Measurements from ENCODE around the gene NRF1.
"Not testable (repeated sequence)": the region's sequence is repeated elsewhere in the genome, so short reads cannot be mapped to it uniquely, and the experiment has no call there.

NRF1 gene

GRCh38 chr7:129605960-129606614, 5.4 kb upstream of the NRF1 start:
- DNase-seq (ENCODE audit: low read depth) = no peak
- no peak overlapping the region for H3K4me3 ChIP-seq (ENCODE audit: low read depth, low read length)

- no peak overlapping the region for H3K4me3 ChIP-seq (ENCODE audit: low read depth, low read length)
- DNase-seq (ENCODE audit: low read depth) = no peak
These were observed 4.7 kb upstream of the NRF1 start for GRCh38 chr7:129606803-129607202.

GRCh38 chr7:129607471-129608120, 3.9 kb upstream of the NRF1 start:
- H3K4me3 ChIP-seq (ENCODE audit: low read depth, low read length) = no peak overlapping the region
- no peak for DNase-seq (ENCODE audit: low read depth)

GRCh38 chr7:129609666-129610065, 1.9 kb upstream of the NRF1 start:
- H3K4me3 ChIP-seq (ENCODE audit: low read depth, low read length) = no peak overlapping the region
- no peak for DNase-seq (ENCODE audit: low read depth)

GRCh38 chr7:129610709-129611245, 743 bp upstream of the NRF1 start:
- no peak for DNase-seq (ENCODE audit: low read depth)
- H3K4me3 ChIP-seq (ENCODE audit: low read depth, low read length) = peak overlapping the region; percentile 88

GRCh38 chr7:129612112-129613015, 844 bp downstream of the NRF1 start:
- no peak for DNase-seq (ENCODE audit: low read depth)
- peak overlapping the region; percentile 88 for H3K4me3 ChIP-seq (ENCODE audit: low read depth, low read length)

GRCh38 chr7:129613016-129613337, 1.5 kb downstream of the NRF1 start:
- H3K4me3 ChIP-seq (ENCODE audit: low read depth, low read length) = peak overlapping the region; percentile 88
- DNase-seq (ENCODE audit: low read depth) = no peak

- no peak overlapping the region for H3K4me3 ChIP-seq (ENCODE audit: low read depth, low read length)
- DNase-seq (ENCODE audit: low read depth) = peak; percentile 15
These were observed 3.5 kb downstream of the NRF1 start for GRCh38 chr7:129615018-129615417.

- no peak for DNase-seq (ENCODE audit: low read depth)
- no peak overlapping the region for H3K4me3 ChIP-seq (ENCODE audit: low read depth, low read length)
These were observed 5.0 kb downstream of the NRF1 start for GRCh38 chr7:129616530-129616929.

GRCh38 chr7:129617178-129617577, 5.7 kb downstream of the NRF1 start:
- no peak for DNase-seq (ENCODE audit: low read depth)
- no peak overlapping the region for H3K4me3 ChIP-seq (ENCODE audit: low read depth, low read length)

GRCh38 chr7:129617652-129618051, 6.1 kb downstream of the NRF1 start:
- DNase-seq (ENCODE audit: low read depth) = no peak
- no peak overlapping the region for H3K4me3 ChIP-seq (ENCODE audit: low read depth, low read length)

GRCh38 chr7:129626896-129627295, 15.4 kb downstream of the NRF1 start:
- no peak for DNase-seq (ENCODE audit: low read depth)
- H3K4me3 ChIP-seq (ENCODE audit: low read depth, low read length) = no peak overlapping the region

GRCh38 chr7:129630341-129630740, 18.8 kb downstream of the NRF1 start:
- no peak overlapping the region for H3K4me3 ChIP-seq (ENCODE audit: low read depth, low read length)
- DNase-seq (ENCODE audit: low read depth) = no peak

- no peak for DNase-seq (ENCODE audit: low read depth)
- H3K4me3 ChIP-seq (ENCODE audit: low read depth, low read length) = no peak overlapping the region
These were observed 23.0 kb downstream of the NRF1 start for GRCh38 chr7:129634361-129635034.

- no peak overlapping the region for H3K4me3 ChIP-seq (ENCODE audit: low read depth, low read length)
- no peak for DNase-seq (ENCODE audit: low read depth)
These were observed 23.9 kb downstream of the NRF1 start for GRCh38 chr7:129635300-129636029.

GRCh38 chr7:129636030-129636550, 24.6 kb downstream of the NRF1 start:
- not testable (repeated sequence) for DNase-seq (ENCODE audit: low read depth); H3K4me3 ChIP-seq (ENCODE audit: low read depth, low read length)

GRCh38 chr7:129636641-129637040, 25.1 kb downstream of the NRF1 start:
- H3K4me3 ChIP-seq (ENCODE audit: low read depth, low read length) = no peak overlapping the region
- no peak for DNase-seq (ENCODE audit: low read depth)

GRCh38 chr7:129640400-129640799, 28.9 kb downstream of the NRF1 start:
- no peak overlapping the region for H3K4me3 ChIP-seq (ENCODE audit: low read depth, low read length)
- DNase-seq (ENCODE audit: low read depth) = no peak
